ENCODE measurements around the gene ZNF311.

The ZNF311 gene

GRCh38 chr6:29005183-29005885 is at the start of gene ZNF311:
ZNF311 (minus strand) TSS chr6:29005315; CDS start chr6:29003954, 1,361 bp downstream.
- DNase-seq = peak; percentile 91 to 98

GRCh38 chr6:29051680-29052079 is 46.6 kb upstream of the ZNF311 start:
- no peak for DNase-seq

- DNase-seq = no peak
These were observed 40.0 kb upstream of the ZNF311 start, which contains the start of gene OR2W1 for GRCh38 chr6:29045075-29045474. OR2W1 (minus strand) TSS chr6:29045175; CDS start chr6:29045175, 0 bp downstream.

GRCh38 chr6:29035951-29036350 is 30.8 kb upstream of the ZNF311 start:
- no peak for DNase-seq

GRCh38 chr6:29028821-29029220 is 23.7 kb upstream of the ZNF311 start:
- DNase-seq = no peak

- DNase-seq = no peak
These were observed 20.9 kb upstream of the ZNF311 start for GRCh38 chr6:29025927-29026585.

GRCh38 chr6:29021434-29021833 is 16.3 kb upstream of the ZNF311 start:
- no peak for DNase-seq

GRCh38 chr6:29019629-29020028 is 14.5 kb upstream of the ZNF311 start:
- DNase-seq = no peak

- no peak for DNase-seq
These were observed 12.3 kb upstream of the ZNF311 start for GRCh38 chr6:29017428-29017802.

GRCh38 chr6:29016559-29017427 is 11.7 kb upstream of the ZNF311 start:
- DNase-seq = peak; percentile 85 to 89

- DNase-seq = no peak
These were observed 9.9 kb upstream of the ZNF311 start for GRCh38 chr6:29014729-29015608.

- DNase-seq = peak; percentile 58 to 63
These were observed 6.2 kb upstream of the ZNF311 start for GRCh38 chr6:29011276-29011734.

- DNase-seq = no peak
These were observed 4.2 kb upstream of the ZNF311 start for GRCh38 chr6:29009358-29009757.

- DNase-seq = no peak
These were observed 3.0 kb upstream of the ZNF311 start for GRCh38 chr6:29008089-29008488.

- no peak for DNase-seq
These were observed 8.1 kb downstream of the ZNF311 start for GRCh38 chr6:28996844-28997510.

- no peak for DNase-seq
These were observed 9.9 kb downstream of the ZNF311 start for GRCh38 chr6:28995093-28995650.

- no peak for DNase-seq
These were observed 16.4 kb downstream of the ZNF311 start for GRCh38 chr6:28988536-28989311.

GRCh38 chr6:28985462-28986164 is 19.5 kb downstream of the ZNF311 start:
- peak; percentile 79 to 83 for DNase-seq

GRCh38 chr6:28983838-28984237 is 21.3 kb downstream of the ZNF311 start:
- DNase-seq = no peak

Data from Kasumi-1 (cell line).